ENCODE data around the gene MBD4.
"Not testable (repeated sequence)": the region's sequence is repeated elsewhere in the genome, so short reads cannot be mapped to it uniquely, and the experiment has no call there.

Gene MBD4

DNA sequence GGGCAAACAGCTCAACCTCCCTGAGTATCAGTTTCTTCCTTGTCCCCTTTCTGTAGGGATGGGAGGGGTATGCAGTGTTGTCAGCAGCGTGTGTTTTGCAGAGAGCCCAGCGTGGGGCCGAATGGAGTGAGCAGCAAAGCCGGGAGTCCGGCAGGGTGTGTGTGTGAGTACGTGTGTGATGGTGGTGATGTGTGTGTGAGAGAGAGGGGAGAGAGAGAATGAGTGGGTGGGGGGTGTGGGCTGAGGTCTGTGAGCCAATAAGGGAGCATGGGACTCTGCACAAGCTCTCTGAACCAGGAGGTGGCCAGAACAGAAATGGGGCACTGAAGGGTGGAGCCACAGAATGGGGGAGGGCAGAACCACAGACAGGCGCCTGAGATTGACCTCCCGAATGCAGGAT lies 44.1 kb upstream of the MBD4 start:
- no peak overlapping the region for H3K4me3 ChIP-seq (ENCODE audit: low read depth, low read length)
- ChIA-PET CTCF (no interaction called here), POLR2A (no interaction called here)
- DNase-seq (ENCODE audit: low read depth, low spot score): no peak
- TF ChIP-seq, protein P1, sequence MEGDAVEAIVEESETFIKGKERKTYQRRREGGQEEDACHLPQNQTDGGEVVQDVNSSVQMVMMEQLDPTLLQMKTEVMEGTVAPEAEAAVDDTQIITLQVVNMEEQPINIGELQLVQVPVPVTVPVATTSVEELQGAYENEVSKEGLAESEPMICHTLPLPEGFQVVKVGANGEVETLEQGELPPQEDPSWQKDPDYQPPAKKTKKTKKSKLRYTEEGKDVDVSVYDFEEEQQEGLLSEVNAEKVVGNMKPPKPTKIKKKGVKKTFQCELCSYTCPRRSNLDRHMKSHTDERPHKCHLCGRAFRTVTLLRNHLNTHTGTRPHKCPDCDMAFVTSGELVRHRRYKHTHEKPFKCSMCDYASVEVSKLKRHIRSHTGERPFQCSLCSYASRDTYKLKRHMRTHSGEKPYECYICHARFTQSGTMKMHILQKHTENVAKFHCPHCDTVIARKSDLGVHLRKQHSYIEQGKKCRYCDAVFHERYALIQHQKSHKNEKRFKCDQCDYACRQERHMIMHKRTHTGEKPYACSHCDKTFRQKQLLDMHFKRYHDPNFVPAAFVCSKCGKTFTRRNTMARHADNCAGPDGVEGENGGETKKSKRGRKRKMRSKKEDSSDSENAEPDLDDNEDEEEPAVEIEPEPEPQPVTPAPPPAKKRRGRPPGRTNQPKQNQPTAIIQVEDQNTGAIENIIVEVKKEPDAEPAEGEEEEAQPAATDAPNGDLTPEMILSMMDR (IDR thresholded peaks at IDR 0.05; ENCODE audit: insufficient read depth, low read length, missing control alignments): no peak

DNA sequence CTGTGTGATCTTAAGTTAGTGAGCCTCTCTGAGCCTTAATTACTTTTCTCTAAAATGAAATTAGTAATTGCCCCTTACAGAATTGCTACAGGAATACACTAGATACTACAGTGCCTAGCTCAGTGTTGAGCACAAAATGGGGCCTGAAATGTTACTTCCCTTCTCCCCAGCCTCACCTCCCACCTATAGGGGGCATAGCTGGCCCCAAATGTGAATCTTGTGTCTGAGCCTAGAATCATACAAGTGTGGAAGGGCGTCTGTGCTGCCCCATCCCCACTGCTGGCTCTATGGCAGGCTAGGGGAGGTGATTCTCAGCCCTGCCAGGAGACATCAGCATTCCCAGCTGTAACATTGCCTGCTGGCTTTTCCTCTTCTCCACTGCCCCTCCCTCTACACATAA lies 43.0 kb upstream of the MBD4 start:
- DNase-seq (ENCODE audit: low read depth, low spot score): no peak
- H3K4me3 ChIP-seq (ENCODE audit: low read depth, low read length): no peak overlapping the region
- ChIA-PET CTCF (no interaction called here), POLR2A (no interaction called here)
- TF ChIP-seq, protein P1 (IDR thresholded peaks at IDR 0.05; ENCODE audit: insufficient read depth, low read length, missing control alignments): no peak

DNA sequence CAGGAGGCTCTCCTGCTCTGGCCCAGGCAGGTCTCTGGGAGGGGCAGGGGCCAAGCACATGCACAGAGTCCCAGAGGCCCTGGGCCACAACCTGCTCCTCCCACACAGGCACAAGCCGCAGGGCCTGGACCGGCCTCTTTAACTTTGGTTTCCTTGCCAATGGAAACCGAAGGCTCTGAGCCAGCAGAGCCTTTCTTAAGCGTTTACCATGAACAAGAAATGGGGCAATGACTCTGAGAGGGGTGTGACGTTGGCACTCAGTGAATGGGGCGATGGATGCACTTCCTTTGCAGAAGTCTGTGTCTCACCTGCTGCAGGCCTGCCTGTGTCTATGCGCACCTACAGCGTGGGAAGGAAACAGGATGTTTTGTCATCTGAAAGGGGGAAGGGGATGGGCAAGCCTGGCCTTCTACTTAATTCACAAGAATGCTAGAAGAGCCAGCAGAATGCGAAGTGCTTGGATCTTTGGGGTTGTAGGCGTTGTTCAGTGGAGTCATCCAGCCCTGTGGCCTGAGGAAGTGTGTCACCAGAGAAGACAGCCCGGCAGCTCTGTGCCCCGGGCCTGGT lies 42.1 kb upstream of the MBD4 start:
- ChIA-PET POLR2A (no interaction called here), CTCF (interaction anchor here (2.1 to 3.1 kb wide), 2 partner anchors 8 to 9 kb away, joined by 5 to 26 read pairs; no protein-coding TSS in a partner anchor)

DNA sequence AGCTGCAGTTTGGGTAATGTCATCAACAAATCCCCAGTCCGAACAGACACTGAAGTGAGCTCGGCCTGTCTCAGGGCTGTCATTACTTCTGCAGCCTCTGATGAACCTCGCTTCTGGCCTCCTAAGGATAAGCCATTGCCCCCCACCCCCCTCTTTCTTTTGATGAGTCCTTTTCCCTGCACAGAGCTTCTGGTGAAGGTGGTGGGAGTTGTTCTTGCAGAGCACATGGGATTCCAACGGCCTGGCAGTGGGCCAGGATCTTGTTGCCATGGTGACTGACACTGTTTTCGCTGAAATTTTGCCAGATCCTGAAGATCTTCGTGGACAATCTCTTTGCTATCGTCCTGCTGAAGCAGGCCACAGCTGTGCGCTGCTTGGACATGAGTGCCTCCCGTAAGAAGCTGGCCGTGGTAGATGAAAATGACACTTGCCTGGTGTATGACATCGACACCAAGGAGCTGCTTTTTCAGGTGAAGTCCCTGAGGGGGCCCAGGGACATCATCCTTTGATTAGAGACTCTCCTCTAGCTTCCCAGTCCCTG lies 41.5 kb upstream of the MBD4 start:
- DNase-seq (ENCODE audit: low read depth, low spot score); H3K4me3 ChIP-seq (ENCODE audit: low read depth, low read length); POLR2A ChIA-PET: not testable (repeated sequence)
- CTCF ChIA-PET: interaction anchor here (2.1 to 3.1 kb wide), 2 partner anchors 8 to 9 kb away, joined by 5 to 26 read pairs; no protein-coding TSS in a partner anchor

More for the DNA sequence above, 42.1 kb upstream of the MBD4 start:
- TF ChIP-seq, protein P1 (IDR thresholded peaks at IDR 0.05; ENCODE audit: insufficient read depth, low read length, missing control alignments): no peak
- H3K4me3 ChIP-seq (ENCODE audit: low read depth, low read length): no peak overlapping the region
- no peak for DNase-seq (ENCODE audit: low read depth, low spot score)

DNA sequence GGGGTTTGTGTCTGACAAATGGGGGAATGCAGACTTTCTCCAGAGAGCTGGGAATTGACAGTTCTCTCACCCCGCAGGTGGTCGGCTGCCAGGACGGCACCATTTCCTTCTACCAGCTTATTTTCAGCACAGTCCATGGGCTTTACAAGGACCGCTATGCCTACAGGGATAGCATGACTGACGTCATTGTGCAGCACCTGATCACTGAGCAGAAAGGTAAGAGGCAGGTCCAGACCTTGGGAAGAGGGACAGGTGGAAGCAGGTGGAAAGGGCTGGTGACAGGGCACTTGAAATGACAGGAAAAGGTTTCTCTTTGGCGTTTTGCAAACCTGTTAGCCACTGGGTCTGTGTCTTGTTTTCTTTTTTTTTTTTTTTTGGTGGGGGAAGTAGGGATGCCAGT lies 36.8 kb upstream of the MBD4 start:
- TF ChIP-seq, protein P1 (IDR thresholded peaks at IDR 0.05; ENCODE audit: insufficient read depth, low read length, missing control alignments): no peak
- H3K4me3 ChIP-seq (ENCODE audit: low read depth, low read length): no peak overlapping the region
- ChIA-PET CTCF (interaction anchor here (1.2 to 2.4 kb wide), 4 partner anchors 13 to 458 kb away, joined by 3 to 9 read pairs (median 6); partner anchors contain the start of gene MBD4), POLR2A (no interaction called here)
- no peak for DNase-seq (ENCODE audit: low read depth, low spot score)

DNA sequence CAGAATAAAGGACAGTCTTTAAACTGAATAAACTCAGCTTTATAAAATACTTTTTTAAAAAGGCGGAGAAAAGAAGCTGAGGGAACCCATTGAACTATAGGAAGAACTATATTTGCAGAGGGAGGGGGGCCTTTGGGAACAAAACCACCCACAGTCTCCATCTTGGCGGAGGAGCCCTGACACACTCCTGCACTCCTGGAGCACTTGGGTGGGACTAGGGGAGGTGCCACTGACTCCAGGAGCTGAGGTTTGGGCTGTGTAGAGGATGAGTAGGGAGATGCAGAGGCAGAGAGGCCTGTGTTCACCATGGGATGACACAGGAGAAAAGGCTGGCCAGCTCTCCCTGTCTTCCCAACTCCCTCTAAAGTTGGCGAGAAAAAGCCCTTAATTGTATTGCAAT lies 36.1 kb upstream of the MBD4 start:
- no peak overlapping the region for H3K4me3 ChIP-seq (ENCODE audit: low read depth, low read length)
- DNase-seq (ENCODE audit: low read depth, low spot score): no peak
- ChIA-PET CTCF (interaction anchor here (0.9 to 2.4 kb wide), 6 partner anchors 9 to 459 kb away, joined by 3 to 9 read pairs (median 6); partner anchors contain the start of gene MBD4), POLR2A (no interaction called here)
- TF ChIP-seq, protein P1 (IDR thresholded peaks at IDR 0.05; ENCODE audit: insufficient read depth, low read length, missing control alignments): no peak
